Suprapubic skin (tissue), 4 donors: ENCODE measurements around the gene SIRT7.

Experiments
- POLR2A ChIP-seq, 2 donors: fragments of 450-650 bp; IDR thresholded peaks; one replicate each; pipeline ENCODE4 v1.6.1; 2017; ENCODE audit warnings: antibody characterized with exemption in 2 of 2, mild to moderate bottlenecking in 2 of 2, moderate library complexity in 2 of 2
- POLR2AphosphoS5 ChIP-seq, 3 donors: sonication (generic); formaldehyde crosslinking; IDR thresholded peaks; one replicate each; pipeline ENCODE4 v1.6.1; 2017; ENCODE audit warnings: antibody characterized with exemption in 3 of 3
- TF ChIP-seq, protein P1 (sequence below), 2 donors: fragments of 200-600 bp in 1 of 2; fragments of 450-650 bp in 1 of 2; sonication (generic) in 1 of 2; IDR thresholded peaks; one replicate each; pipeline ENCODE4 v1.5.1; 2016 to 2019; ENCODE audit warnings: antibody characterized with exemption in 2 of 2, mild to moderate bottlenecking in 1 of 2, moderate library complexity in 1 of 2

DNA sequence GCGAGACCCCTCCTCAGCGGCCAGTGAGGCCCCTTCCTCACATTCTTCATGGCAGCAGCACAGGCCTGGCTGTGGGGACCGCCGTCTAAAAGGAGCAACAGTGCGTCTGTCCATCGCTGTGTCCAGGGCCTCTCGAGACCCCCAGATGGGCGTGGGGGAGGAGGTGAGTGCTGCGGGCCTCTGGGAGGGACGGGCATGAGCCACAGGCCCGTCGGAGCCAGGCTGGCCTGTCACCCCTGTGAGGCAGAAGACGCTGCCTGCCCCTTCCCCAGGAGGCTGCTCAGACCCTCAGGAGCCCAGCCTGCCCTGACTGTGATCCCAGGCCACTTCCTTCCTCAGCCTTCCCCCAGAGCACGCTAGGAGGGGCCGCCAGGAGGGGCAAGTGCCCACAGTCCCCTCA, 21.2 kb upstream of the SIRT7 start:
- TF ChIP-seq, protein P1, sequence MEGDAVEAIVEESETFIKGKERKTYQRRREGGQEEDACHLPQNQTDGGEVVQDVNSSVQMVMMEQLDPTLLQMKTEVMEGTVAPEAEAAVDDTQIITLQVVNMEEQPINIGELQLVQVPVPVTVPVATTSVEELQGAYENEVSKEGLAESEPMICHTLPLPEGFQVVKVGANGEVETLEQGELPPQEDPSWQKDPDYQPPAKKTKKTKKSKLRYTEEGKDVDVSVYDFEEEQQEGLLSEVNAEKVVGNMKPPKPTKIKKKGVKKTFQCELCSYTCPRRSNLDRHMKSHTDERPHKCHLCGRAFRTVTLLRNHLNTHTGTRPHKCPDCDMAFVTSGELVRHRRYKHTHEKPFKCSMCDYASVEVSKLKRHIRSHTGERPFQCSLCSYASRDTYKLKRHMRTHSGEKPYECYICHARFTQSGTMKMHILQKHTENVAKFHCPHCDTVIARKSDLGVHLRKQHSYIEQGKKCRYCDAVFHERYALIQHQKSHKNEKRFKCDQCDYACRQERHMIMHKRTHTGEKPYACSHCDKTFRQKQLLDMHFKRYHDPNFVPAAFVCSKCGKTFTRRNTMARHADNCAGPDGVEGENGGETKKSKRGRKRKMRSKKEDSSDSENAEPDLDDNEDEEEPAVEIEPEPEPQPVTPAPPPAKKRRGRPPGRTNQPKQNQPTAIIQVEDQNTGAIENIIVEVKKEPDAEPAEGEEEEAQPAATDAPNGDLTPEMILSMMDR (IDR thresholded peaks at IDR 0.05) = no peak
- TF ChIP-seq POLR2A (IDR thresholded peaks at IDR 0.05) = no peak
- TF ChIP-seq POLR2AphosphoS5 (IDR thresholded peaks at IDR 0.05) = no peak
